RWPE1 (cell line): ENCODE measurements around the gene PCDH9.
A peak's percentile ranks its signal among the peaks of the same experiment; 100 is the strongest.

Source experiments
- CTCF ChIA-PET: fragments of 350-600 bp; sonication (Branson Sonifier 250); formaldehyde crosslinking; extraction: SDS; loops from one replicate; lab custom pipeline; 2021; lab: Yijun Ruan, JAX
- POLR2A ChIA-PET: fragments of 400-600 bp; formaldehyde crosslinking; extraction: SDS; loops from one replicate; lab custom pipeline; 2020; ENCODE audit warnings: antibody characterized with exemption; ENCODE audit not compliant: low non-redundant PET; lab: Yijun Ruan, JAX
- DNase-seq: peaks from one replicate; pipeline ENCODE4 v3.0.0; 2012; ENCODE audit warnings: low spot score
- H3K27ac ChIP-seq: fragments of 450-650 bp; 2 replicates; pipeline ENCODE4 v1.5.1; 2017
- TF ChIP-seq, protein P1 (sequence below): fragments of 450-650 bp; conservative IDR thresholded peaks from 2 replicates; pipeline ENCODE4 v1.5.1; 2017; ENCODE audit warnings: low read depth, mild to moderate bottlenecking

The PCDH9 gene

DNA sequence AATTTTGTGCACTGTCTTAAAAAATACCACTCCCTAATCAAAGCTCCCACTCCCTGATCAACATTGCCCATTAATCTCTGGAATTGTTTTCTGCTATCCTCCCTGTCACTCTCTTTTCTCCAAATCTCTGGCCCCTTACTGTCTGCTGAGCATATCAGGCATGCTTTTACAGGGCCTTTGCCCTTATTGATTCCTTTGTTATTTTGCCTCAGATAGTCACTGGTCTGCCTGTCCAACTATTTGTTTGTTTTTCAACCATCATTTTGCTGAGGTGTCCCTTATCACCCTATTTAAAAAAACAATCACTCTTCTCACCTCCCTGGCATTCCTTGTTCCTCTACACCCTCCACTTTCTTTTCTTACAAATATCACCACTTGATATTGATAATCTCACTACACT, 153.0 kb downstream of the PCDH9 start:
- TF ChIP-seq, protein P1, sequence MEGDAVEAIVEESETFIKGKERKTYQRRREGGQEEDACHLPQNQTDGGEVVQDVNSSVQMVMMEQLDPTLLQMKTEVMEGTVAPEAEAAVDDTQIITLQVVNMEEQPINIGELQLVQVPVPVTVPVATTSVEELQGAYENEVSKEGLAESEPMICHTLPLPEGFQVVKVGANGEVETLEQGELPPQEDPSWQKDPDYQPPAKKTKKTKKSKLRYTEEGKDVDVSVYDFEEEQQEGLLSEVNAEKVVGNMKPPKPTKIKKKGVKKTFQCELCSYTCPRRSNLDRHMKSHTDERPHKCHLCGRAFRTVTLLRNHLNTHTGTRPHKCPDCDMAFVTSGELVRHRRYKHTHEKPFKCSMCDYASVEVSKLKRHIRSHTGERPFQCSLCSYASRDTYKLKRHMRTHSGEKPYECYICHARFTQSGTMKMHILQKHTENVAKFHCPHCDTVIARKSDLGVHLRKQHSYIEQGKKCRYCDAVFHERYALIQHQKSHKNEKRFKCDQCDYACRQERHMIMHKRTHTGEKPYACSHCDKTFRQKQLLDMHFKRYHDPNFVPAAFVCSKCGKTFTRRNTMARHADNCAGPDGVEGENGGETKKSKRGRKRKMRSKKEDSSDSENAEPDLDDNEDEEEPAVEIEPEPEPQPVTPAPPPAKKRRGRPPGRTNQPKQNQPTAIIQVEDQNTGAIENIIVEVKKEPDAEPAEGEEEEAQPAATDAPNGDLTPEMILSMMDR = no peak
- CTCF ChIA-PET = no interaction called here
- DNase-seq = no peak
- H3K27ac ChIP-seq = no peak overlapping the region
- POLR2A ChIA-PET = no interaction called here

DNA sequence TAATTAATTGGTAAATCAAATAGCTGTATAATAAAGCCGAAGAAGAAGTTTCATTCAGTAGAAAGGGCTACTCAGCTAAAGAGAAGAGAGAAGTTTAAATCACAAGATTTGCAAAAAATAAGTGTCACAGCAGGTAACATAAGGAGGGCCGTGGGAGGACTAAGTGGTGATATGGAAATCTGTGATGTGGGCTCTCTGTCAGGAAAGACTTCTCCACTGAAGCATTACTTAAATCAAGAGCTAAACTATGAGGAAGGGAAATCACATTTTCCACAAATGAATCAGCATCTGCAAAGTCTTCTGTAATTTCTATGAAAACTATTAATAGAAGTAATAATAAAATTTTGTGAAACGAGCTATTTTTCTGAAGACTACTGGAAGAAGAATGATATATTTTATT, 153.8 kb downstream of the PCDH9 start:
- CTCF ChIA-PET = no interaction called here
- H3K27ac ChIP-seq = no peak overlapping the region
- POLR2A ChIA-PET = no interaction called here
- TF ChIP-seq, protein P1 = no peak
- DNase-seq = no peak

DNA sequence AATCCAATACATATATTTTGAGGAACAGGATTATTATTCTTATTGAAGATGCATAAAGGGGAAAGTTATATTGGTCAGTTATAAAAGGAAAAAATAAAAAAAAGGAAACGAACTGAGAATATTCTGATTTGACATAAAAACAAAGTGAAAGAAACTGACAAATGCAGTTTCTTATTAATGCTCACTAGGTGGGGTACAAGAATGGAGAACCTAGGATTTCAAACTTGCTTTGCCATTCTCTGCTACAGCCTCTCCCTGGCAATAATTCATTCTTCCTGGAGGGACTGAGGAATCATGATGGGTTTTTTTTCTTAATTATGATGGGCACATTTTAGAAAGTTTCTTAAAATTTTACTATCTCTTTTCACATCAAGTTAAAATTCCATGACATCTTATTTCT, 154.9 kb downstream of the PCDH9 start:
- ChIA-PET CTCF (no interaction called here), POLR2A (no interaction called here)
- peak; percentile 1 for DNase-seq
- H3K27ac ChIP-seq = no peak overlapping the region
- TF ChIP-seq, protein P1 = no peak

DNA sequence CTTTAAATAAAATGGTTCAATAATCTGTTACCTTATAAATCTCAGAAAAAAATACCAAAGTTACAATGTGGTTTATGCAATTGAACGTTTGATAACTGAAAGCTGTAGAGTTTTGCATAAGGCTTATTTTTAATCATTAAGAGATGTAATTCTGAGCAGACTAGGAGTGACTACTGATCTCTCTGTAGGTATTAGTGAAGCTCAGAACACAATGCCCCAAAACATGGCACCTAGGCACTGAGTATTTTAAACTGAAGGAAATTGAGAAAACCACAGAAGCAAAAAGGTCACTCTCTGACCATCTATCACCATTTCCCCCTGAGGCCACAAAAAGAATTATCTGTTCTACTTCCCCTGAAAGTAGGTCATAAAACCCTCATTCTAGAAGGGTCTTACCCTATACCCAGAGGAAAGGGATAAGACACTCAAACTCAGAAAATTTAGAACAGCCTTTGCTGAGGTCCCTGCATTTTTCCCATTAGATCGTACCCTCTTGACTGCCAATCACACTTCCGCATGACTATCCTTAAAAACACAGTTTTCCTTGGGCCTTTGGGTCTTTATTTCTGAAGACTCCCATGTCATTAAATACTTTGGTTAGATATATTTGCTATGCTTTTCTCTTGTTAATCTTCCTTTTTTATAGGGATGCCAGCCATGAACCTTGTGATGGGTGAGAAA, 158.1 kb downstream of the PCDH9 start:
- ChIA-PET CTCF (interaction anchor here (0.6 kb wide), 1 partner anchor 45 kb away, joined by 6 read pairs; no protein-coding TSS in a partner anchor), POLR2A (no interaction called here)
- no peak for DNase-seq
- no peak overlapping the region for H3K27ac ChIP-seq
- TF ChIP-seq, protein P1 = no peak

DNA sequence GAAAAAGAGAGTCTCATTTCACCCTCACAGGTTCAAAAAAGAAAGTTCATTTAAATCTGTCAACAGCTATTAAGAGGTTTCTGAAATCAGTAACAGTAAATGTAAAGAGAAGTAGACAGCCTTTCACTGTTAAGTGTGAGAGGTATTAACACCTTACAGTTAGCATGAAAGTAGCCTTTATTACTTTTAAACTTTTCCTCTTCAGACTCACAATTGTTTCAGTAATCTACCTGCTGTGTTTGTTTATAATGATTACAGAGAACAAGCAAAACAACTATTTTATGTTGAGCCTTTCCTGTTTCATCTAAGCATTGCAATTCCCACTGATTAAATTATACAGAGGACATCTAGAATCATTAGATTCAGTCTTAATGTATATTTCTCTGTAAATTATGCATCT, 159.8 kb downstream of the PCDH9 start:
- POLR2A ChIA-PET = no interaction called here
- H3K27ac ChIP-seq = no peak overlapping the region
- no peak for DNase-seq
- TF ChIP-seq, protein P1 = no peak
- CTCF ChIA-PET = no interaction called here

DNA sequence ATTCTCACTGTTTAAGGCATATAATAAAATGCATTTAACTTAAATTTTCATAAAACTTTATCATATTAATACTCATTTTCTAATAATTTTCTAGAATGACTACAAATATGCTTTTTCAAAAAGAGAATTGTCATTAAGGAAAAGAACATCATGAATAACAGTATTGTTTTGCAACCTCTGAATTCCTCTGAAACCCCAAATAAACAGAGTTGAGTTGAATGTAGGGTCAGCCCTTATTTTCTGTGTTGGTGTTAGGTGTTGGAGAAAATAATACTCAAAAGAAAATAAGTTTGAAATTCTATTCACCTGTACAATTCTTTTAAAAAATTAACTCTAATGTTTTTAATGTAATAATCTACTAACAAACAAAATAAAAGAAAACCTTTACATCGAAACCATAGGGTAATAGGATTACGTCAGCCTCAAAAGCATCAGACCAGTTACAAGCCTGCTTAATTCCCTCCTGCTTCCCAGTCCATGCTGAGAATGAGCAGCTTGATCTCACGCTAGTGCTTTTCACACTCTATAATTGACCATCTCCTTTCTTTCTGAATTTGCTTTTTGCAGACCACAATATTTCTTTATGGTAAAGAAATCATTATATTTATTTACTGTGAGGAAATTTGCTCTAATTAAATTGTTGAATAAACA, 160.9 kb downstream of the PCDH9 start:
- no peak for DNase-seq
- no peak overlapping the region for H3K27ac ChIP-seq
- CTCF ChIA-PET = no interaction called here
- TF ChIP-seq, protein P1 = no peak
- POLR2A ChIA-PET = no interaction called here
